ENCODE measurements around the gene MED16. TPM values are rescaled to one million over a fixed set of nuclear protein-coding genes. Genes with fewer than 3 reads are reported as not detected.

Gene MED16
- total RNA-seq, 1 donor from 2014 or later = 41.4 TPM

- Histone ChIP-seq H3K4me3 (ENCODE audit: insufficient read depth, low read depth, low read length) (no peak overlapping the region), H2AFZ (ENCODE audit: low read depth, low read length) (no peak overlapping the region), H3K36me3 (ENCODE audit: insufficient read depth, low read length) (peaks cover under 1% of the 10 kb centered on the region), H3K4me2 (ENCODE audit: low read length) (no peak overlapping the region), H3K27ac (ENCODE audit: low read depth, low read length) (no peak overlapping the region), H3K9me3 (ENCODE audit: insufficient read depth, low read depth, low read length) (no peaks in the 10 kb centered on the region), H3K27me3 (ENCODE audit: insufficient read depth, low read length) (no peaks in the 10 kb centered on the region), H3K4me1 (ENCODE audit: insufficient read depth, low read length) (no peaks in the 10 kb centered on the region), H3K79me2 (ENCODE audit: insufficient read depth, low read length) (peaks cover 5% of the 10 kb centered on the region), H4K20me1 (ENCODE audit: insufficient read depth, low read length) (peaks cover 33% of the 10 kb centered on the region), H3K9ac (ENCODE audit: low read length) (no peak overlapping the region)
- H3K27ac Mint-ChIP-seq (ENCODE audit: unreplicated experiment) = no peak overlapping the region
- DNase-seq (ENCODE audit: low read depth) (no peak), FAIRE-seq (no peak)
- no peaks in the 10 kb centered on the region for H3K4me1 Mint-ChIP-seq (ENCODE audit: low read depth, unreplicated experiment)
- TF ChIP-seq CTCF (IDR thresholded peaks at IDR 0.05; ENCODE audit: insufficient read depth, low read depth, low read length) (no peak), EZH2 (IDR thresholded peaks at IDR 0.05; ENCODE audit: insufficient read depth, low read length) (no peak)
- H3K27me3 Mint-ChIP-seq (ENCODE audit: low read depth, unreplicated experiment) = no peaks in the 10 kb centered on the region
- no peaks in the 10 kb centered on the region for H3K9me3 Mint-ChIP-seq (ENCODE audit: unreplicated experiment)
- peaks cover 10% of the 10 kb centered on the region for H3K36me3 Mint-ChIP-seq (ENCODE audit: low read depth, unreplicated experiment)
- no peak overlapping the region for H3K4me3 Mint-ChIP-seq (ENCODE audit: unreplicated experiment)
Observed at GRCh38 chr19:897442-898039, 4.6 kb upstream of the MED16 start.

DNA sequence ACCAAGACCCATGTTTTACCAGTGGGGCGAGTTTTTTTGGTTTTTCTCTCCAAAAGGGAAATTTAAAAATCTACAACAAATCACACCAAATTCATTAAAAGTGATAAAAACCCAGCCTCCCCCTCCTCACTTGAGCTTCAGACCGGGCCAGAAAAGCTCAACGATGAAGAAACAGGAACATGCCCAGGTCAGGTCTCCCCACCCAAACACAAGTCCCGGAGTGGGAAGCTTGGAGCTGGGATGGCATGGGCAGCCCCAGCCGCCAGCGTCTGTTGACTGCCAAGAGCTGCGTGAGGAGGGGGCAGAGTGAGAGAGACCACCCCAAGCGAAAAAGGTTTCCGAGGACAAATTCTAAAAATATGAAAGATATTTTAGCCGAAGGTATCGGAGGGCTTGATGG is 4.0 kb upstream of the MED16 start:
- Mint-ChIP-seq H3K4me1 (ENCODE audit: low read depth, unreplicated experiment) (no peaks in the 10 kb centered on the region), H3K27ac (ENCODE audit: unreplicated experiment) (no peak overlapping the region), H3K27me3 (ENCODE audit: low read depth, unreplicated experiment) (no peaks in the 10 kb centered on the region), H3K9me3 (ENCODE audit: unreplicated experiment) (no peaks in the 10 kb centered on the region), H3K36me3 (ENCODE audit: low read depth, unreplicated experiment) (peaks cover 10% of the 10 kb centered on the region), H3K4me3 (ENCODE audit: unreplicated experiment) (no peak overlapping the region)
- Histone ChIP-seq H3K27me3 (ENCODE audit: insufficient read depth, low read length) (no peaks in the 10 kb centered on the region), H3K36me3 (ENCODE audit: insufficient read depth, low read length) (no peaks in the 10 kb centered on the region), H3K4me1 (ENCODE audit: insufficient read depth, low read length) (no peaks in the 10 kb centered on the region), H3K27ac (ENCODE audit: low read depth, low read length) (no peak overlapping the region), H2AFZ (ENCODE audit: low read depth, low read length) (no peak overlapping the region), H3K9ac (ENCODE audit: low read length) (no peak overlapping the region), H3K79me2 (ENCODE audit: insufficient read depth, low read length) (peaks cover 8% of the 10 kb centered on the region), H3K9me3 (ENCODE audit: insufficient read depth, low read depth, low read length) (no peaks in the 10 kb centered on the region), H3K4me3 (ENCODE audit: insufficient read depth, low read depth, low read length) (no peak overlapping the region), H3K4me2 (ENCODE audit: low read length) (no peak overlapping the region), H4K20me1 (ENCODE audit: insufficient read depth, low read length) (peaks cover 28% of the 10 kb centered on the region)
- no peak for FAIRE-seq
- no peak for DNase-seq (ENCODE audit: low read depth)
- TF ChIP-seq EZH2 (IDR thresholded peaks at IDR 0.05; ENCODE audit: insufficient read depth, low read length) = no peak
- TF ChIP-seq CTCF (IDR thresholded peaks at IDR 0.05; ENCODE audit: insufficient read depth, low read depth, low read length) = no peak

GRCh38 chr19:896434-896833 is 3.4 kb upstream of the MED16 start:
- Mint-ChIP-seq H3K4me1 (ENCODE audit: low read depth, unreplicated experiment) (no peaks in the 10 kb centered on the region), H3K9me3 (ENCODE audit: unreplicated experiment) (no peaks in the 10 kb centered on the region), H3K4me3 (ENCODE audit: unreplicated experiment) (no peak overlapping the region), H3K36me3 (ENCODE audit: low read depth, unreplicated experiment) (peaks cover 10% of the 10 kb centered on the region), H3K27ac (ENCODE audit: unreplicated experiment) (no peak overlapping the region), H3K27me3 (ENCODE audit: low read depth, unreplicated experiment) (no peaks in the 10 kb centered on the region)
- H3K9me3 ChIP-seq (ENCODE audit: insufficient read depth, low read depth, low read length) = no peaks in the 10 kb centered on the region
- peaks cover 8% of the 10 kb centered on the region for H3K79me2 ChIP-seq (ENCODE audit: insufficient read depth, low read length)
- no peak for FAIRE-seq
- no peak overlapping the region for H2AFZ ChIP-seq (ENCODE audit: low read depth, low read length)
- no peaks in the 10 kb centered on the region for H3K36me3 ChIP-seq (ENCODE audit: insufficient read depth, low read length)
- peaks cover 23% of the 10 kb centered on the region for H4K20me1 ChIP-seq (ENCODE audit: insufficient read depth, low read length)
- no peaks in the 10 kb centered on the region for H3K27me3 ChIP-seq (ENCODE audit: insufficient read depth, low read length)
- H3K4me2 ChIP-seq (ENCODE audit: low read length) = no peak overlapping the region
- H3K9ac ChIP-seq (ENCODE audit: low read length) = no peak overlapping the region
- no peaks in the 10 kb centered on the region for H3K4me1 ChIP-seq (ENCODE audit: insufficient read depth, low read length)
- no peak overlapping the region for H3K4me3 ChIP-seq (ENCODE audit: insufficient read depth, low read depth, low read length)
- H3K27ac ChIP-seq (ENCODE audit: low read depth, low read length) = no peak overlapping the region
- TF ChIP-seq CTCF (IDR thresholded peaks at IDR 0.05; ENCODE audit: insufficient read depth, low read depth, low read length) = no peak
- TF ChIP-seq EZH2 (IDR thresholded peaks at IDR 0.05; ENCODE audit: insufficient read depth, low read length) = no peak
- no peak for DNase-seq (ENCODE audit: low read depth)

Data from astrocyte (in vitro differentiated cells and primary cell).